BE2C (cell line): Measurements from ENCODE around the gene GNG7.
A peak's percentile ranks its signal among the peaks of the same experiment; 100 is the strongest.
"Not testable (repeated sequence)": the region's sequence is repeated elsewhere in the genome, so short reads cannot be mapped to it uniquely, and the experiment has no call there.

Source experiments
- DNase-seq: peaks from one replicate; pipeline ENCODE4 v3.0.0-alpha.2; 2020
- H3K27me3 ChIP-seq: fragments of 250-450 bp; sonication (Bioruptor Pico); 2 replicates; pipeline ENCODE4 v1.5.1; 2020; ENCODE audit warnings: mild to moderate bottlenecking
- H3K36me3 ChIP-seq: fragments of 250-450 bp; sonication (Bioruptor Pico); 2 replicates; pipeline ENCODE4 v1.5.1; 2020; ENCODE audit warnings: mild to moderate bottlenecking
- H3K4me1 ChIP-seq: fragments of 250-450 bp; sonication (Bioruptor Pico); 2 replicates; pipeline ENCODE4 v1.5.1; 2020
- H3K4me3 ChIP-seq: 2 replicates; pipeline ENCODE4 v1.5.1; 2011; ENCODE audit warnings: low read depth, low read length
- H3K9me3 ChIP-seq: fragments of 250-450 bp; sonication (Bioruptor Pico); 2 replicates; pipeline ENCODE4 v1.5.1; 2020
- CTCF ChIP-seq: IDR thresholded peaks from 2 replicates; pipeline ENCODE4 v1.5.1; 2012; ENCODE audit warnings: mild to moderate bottlenecking, low read depth, low read length

GNG7 gene

GRCh38 chr19:2575734-2576481 lies 126.6 kb downstream of the GNG7 start:
- Histone ChIP-seq H3K36me3 (no peaks in the 10 kb centered on the region), H3K4me1 (no peaks in the 10 kb centered on the region), H3K9me3 (peaks cover 3% of the 10 kb centered on the region), H3K27me3 (no peaks in the 10 kb centered on the region), H3K4me3 (no peak overlapping the region)
- peak; percentile 73 for DNase-seq
- no peak for TF ChIP-seq CTCF

- DNase-seq = no peak
- Histone ChIP-seq H3K36me3 (no peaks in the 10 kb centered on the region), H3K4me3 (no peak overlapping the region), H3K4me1 (no peaks in the 10 kb centered on the region), H3K9me3 (peaks cover 3% of the 10 kb centered on the region), H3K27me3 (no peaks in the 10 kb centered on the region)
- no peak for TF ChIP-seq CTCF
These were observed 127.4 kb downstream of the GNG7 start for GRCh38 chr19:2574971-2575630.

- Histone ChIP-seq H3K9me3 (peaks cover 3% of the 10 kb centered on the region), H3K4me1 (no peaks in the 10 kb centered on the region), H3K4me3 (no peak overlapping the region), H3K27me3 (no peaks in the 10 kb centered on the region), H3K36me3 (no peaks in the 10 kb centered on the region)
- no peak for TF ChIP-seq CTCF
- no peak for DNase-seq
These were observed 128.0 kb downstream of the GNG7 start for GRCh38 chr19:2574478-2574931.

GRCh38 chr19:2573916-2574315 lies 128.6 kb downstream of the GNG7 start:
- DNase-seq = no peak
- H3K9me3 ChIP-seq = peaks cover 3% of the 10 kb centered on the region
- H3K27me3 ChIP-seq = no peaks in the 10 kb centered on the region
- TF ChIP-seq CTCF = no peak
- H3K4me3 ChIP-seq = no peak overlapping the region
- no peaks in the 10 kb centered on the region for H3K36me3 ChIP-seq
- no peaks in the 10 kb centered on the region for H3K4me1 ChIP-seq

- H3K4me1 ChIP-seq, H3K9me3 ChIP-seq, H3K27me3 ChIP-seq, H3K36me3 ChIP-seq, DNase-seq, H3K4me3 ChIP-seq: not testable (repeated sequence)
These were observed 130.3 kb downstream of the GNG7 start for GRCh38 chr19:2572152-2572551.

GRCh38 chr19:2569596-2570465 lies 132.7 kb downstream of the GNG7 start:
- DNase-seq = no peak
- Histone ChIP-seq H3K4me3 (no peak overlapping the region), H3K4me1 (no peaks in the 10 kb centered on the region), H3K36me3 (no peaks in the 10 kb centered on the region), H3K9me3 (peaks cover 3% of the 10 kb centered on the region), H3K27me3 (no peaks in the 10 kb centered on the region)
- TF ChIP-seq CTCF = no peak
